ENCODE data around the gene HSPBP1. TPM values are rescaled to one million over a fixed set of nuclear protein-coding genes. Genes with fewer than 3 reads are reported as not detected.

The HSPBP1 gene
- total RNA-seq, 1 donor from 2014 or later, result 10.4 TPM

DNA sequence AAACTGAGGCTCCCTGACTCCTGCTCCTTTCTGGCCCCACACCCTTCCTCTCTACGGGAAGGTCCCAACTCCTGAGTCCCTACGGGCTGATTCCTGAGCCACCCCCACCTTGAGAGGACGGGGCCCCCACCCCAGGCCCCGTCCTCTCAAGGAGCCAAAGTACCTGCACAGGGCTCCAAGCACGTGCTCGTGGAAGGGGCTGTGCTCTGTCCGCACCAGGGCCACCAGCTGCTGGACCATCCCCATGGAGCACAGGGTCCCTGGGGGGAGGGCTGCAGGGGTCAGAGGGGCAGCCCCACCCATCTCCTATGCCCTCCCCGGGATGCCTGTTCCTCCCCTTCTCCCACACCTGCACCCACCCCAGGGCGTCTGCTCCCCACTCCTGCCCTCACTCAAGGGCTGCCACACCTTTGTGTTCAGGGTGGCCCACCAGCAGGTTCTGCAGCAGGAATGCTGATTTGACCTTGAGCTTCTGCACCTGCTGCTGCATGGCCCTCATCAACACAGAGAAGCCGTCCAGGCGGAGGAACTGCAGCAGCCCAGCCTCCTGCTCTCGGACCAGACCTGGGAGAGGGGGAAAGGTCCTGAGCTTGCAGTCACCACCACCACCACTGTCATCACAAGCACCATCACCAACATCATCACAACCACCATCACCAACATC, 14.1 kb downstream of the HSPBP1 start:
- no peak overlapping the region for H3K9ac ChIP-seq (ENCODE audit: low read depth in 1 of 3, low read length in 3 of 3)
- H3K27me3 ChIP-seq (ENCODE audit: control insufficient read depth in 3 of 3, insufficient read depth in 3 of 3, low read length in 3 of 3), result no peaks in the 10 kb centered on the region
- no peak overlapping the region for H3K4me3 ChIP-seq (ENCODE audit: low read length in 3 of 3)
- H3K9me3 ChIP-seq (ENCODE audit: control insufficient read depth in 3 of 3, low read length in 3 of 3), result no peaks in the 10 kb centered on the region
- no peaks in the 10 kb centered on the region for H3K4me1 ChIP-seq (ENCODE audit: control insufficient read depth in 3 of 3, insufficient read depth in 3 of 3, low read length in 3 of 3)
- no peak overlapping the region for H3K27ac ChIP-seq (ENCODE audit: low read depth, low read length)
- peaks cover 9 to 18% (median 9%) of the 10 kb centered on the region in 3 donors for H3K36me3 ChIP-seq (ENCODE audit: control insufficient read depth in 3 of 3, insufficient read depth in 3 of 3, low read length in 3 of 3)

GRCh38 chr19:55265173-55265572, 14.7 kb downstream of the HSPBP1 start:
- H3K27ac ChIP-seq (ENCODE audit: low read depth, low read length), result no peak overlapping the region
- H3K9ac ChIP-seq (ENCODE audit: low read depth in 1 of 3, low read length in 3 of 3), result no peak overlapping the region
- no peaks in the 10 kb centered on the region for H3K27me3 ChIP-seq (ENCODE audit: control insufficient read depth in 3 of 3, insufficient read depth in 3 of 3, low read length in 3 of 3)
- H3K4me1 ChIP-seq (ENCODE audit: control insufficient read depth in 3 of 3, insufficient read depth in 3 of 3, low read length in 3 of 3), result peaks cover 0 to 3% (median under 1%) of the 10 kb centered on the region in 3 donors
- no peaks in the 10 kb centered on the region for H3K9me3 ChIP-seq (ENCODE audit: control insufficient read depth in 3 of 3, low read length in 3 of 3)
- H3K36me3 ChIP-seq (ENCODE audit: control insufficient read depth in 3 of 3, insufficient read depth in 3 of 3, low read length in 3 of 3), result peaks cover 4 to 13% (median 5%) of the 10 kb centered on the region in 3 donors
- no peak overlapping the region for H3K4me3 ChIP-seq (ENCODE audit: low read length in 3 of 3)

DNA sequence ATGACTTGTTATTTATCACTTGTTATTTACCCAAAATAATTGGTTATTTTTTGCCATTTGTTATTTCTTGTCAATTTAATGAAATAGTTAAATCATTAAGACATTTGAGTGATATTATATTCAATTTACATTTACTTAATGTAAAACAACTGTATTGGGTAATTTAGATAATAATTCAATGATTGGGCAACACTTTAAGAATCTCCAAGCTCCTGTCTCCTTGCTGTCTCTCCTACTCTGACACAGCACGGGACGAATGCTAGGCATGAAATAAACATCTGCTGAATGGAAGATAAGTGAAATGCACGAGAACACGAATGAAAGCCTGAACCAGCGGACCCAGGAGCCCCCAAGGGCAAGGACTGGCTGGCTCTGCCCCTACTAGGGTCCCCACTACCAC, 15.4 kb downstream of the HSPBP1 start:
- H3K27ac ChIP-seq (ENCODE audit: low read depth, low read length), result no peak overlapping the region
- no peaks in the 10 kb centered on the region for H3K9me3 ChIP-seq (ENCODE audit: control insufficient read depth in 3 of 3, low read length in 3 of 3)
- peaks cover 5 to 9% (median 7%) of the 10 kb centered on the region in 3 donors for H3K4me1 ChIP-seq (ENCODE audit: control insufficient read depth in 3 of 3, insufficient read depth in 3 of 3, low read length in 3 of 3)
- H3K27me3 ChIP-seq (ENCODE audit: control insufficient read depth in 3 of 3, insufficient read depth in 3 of 3, low read length in 3 of 3), result no peaks in the 10 kb centered on the region
- H3K36me3 ChIP-seq (ENCODE audit: control insufficient read depth in 3 of 3, insufficient read depth in 3 of 3, low read length in 3 of 3), result peaks cover 2 to 8% (median 3%) of the 10 kb centered on the region in 3 donors
- no peak overlapping the region for H3K4me3 ChIP-seq (ENCODE audit: low read length in 3 of 3)
- H3K9ac ChIP-seq (ENCODE audit: low read depth in 1 of 3, low read length in 3 of 3), result no peak overlapping the region

GRCh38 chr19:55262359-55262758, 17.6 kb downstream of the HSPBP1 start:
- peaks cover 13 to 20% (median 18%) of the 10 kb centered on the region in 3 donors for H3K4me1 ChIP-seq (ENCODE audit: control insufficient read depth in 3 of 3, insufficient read depth in 3 of 3, low read length in 3 of 3)
- H3K9ac ChIP-seq (ENCODE audit: low read depth in 1 of 3, low read length in 3 of 3), result no peak overlapping the region
- no peak overlapping the region for H3K27ac ChIP-seq (ENCODE audit: low read depth, low read length)
- H3K9me3 ChIP-seq (ENCODE audit: control insufficient read depth in 3 of 3, low read length in 3 of 3), result no peaks in the 10 kb centered on the region
- no peaks in the 10 kb centered on the region for H3K27me3 ChIP-seq (ENCODE audit: control insufficient read depth in 3 of 3, insufficient read depth in 3 of 3, low read length in 3 of 3)
- no peak overlapping the region for H3K4me3 ChIP-seq (ENCODE audit: low read length in 3 of 3)
- H3K36me3 ChIP-seq (ENCODE audit: control insufficient read depth in 3 of 3, insufficient read depth in 3 of 3, low read length in 3 of 3), result peaks cover 0 to 5% (median 2%) of the 10 kb centered on the region in 3 donors

DNA sequence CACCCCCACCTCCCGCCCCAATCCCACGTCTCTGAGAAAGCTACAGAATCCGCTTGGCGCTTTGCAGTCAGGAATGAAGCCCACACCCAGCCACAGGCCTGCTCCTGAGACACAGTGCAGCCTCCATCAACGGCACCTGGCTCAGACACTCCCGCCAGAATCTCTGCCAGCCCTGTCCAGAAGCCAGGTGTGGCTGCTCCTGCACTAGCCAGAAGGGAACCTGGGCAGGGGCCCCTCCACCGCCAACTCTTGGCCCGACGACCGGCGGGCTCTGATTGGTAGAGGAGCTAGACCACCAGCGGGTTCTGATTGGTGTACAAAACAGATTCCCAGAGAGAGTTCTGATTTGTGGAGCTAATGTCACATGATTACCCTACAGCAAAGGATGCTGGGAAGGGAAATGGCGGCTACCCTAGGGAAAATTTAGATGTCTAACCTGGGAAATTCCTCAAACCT, 18.2 kb downstream of the HSPBP1 start:
- Histone ChIP-seq H3K9me3 (ENCODE audit: control insufficient read depth in 3 of 3, low read length in 3 of 3) (no peaks in the 10 kb centered on the region), H3K36me3 (ENCODE audit: control insufficient read depth in 3 of 3, insufficient read depth in 3 of 3, low read length in 3 of 3) (peaks cover 0 to 5% (median 2%) of the 10 kb centered on the region in 3 donors), H3K4me1 (ENCODE audit: control insufficient read depth in 3 of 3, insufficient read depth in 3 of 3, low read length in 3 of 3) (peaks cover 19 to 26% (median 25%) of the 10 kb centered on the region in 3 donors), H3K9ac (ENCODE audit: low read depth in 1 of 3, low read length in 3 of 3) (no peak overlapping the region), H3K27ac (ENCODE audit: low read depth, low read length) (no peak overlapping the region), H3K27me3 (ENCODE audit: control insufficient read depth in 3 of 3, insufficient read depth in 3 of 3, low read length in 3 of 3) (no peaks in the 10 kb centered on the region), H3K4me3 (ENCODE audit: low read length in 3 of 3) (no peak overlapping the region)

GRCh38 chr19:55259540-55260210, 20.2 kb downstream of the HSPBP1 start:
- H3K36me3 ChIP-seq (ENCODE audit: control insufficient read depth in 3 of 3, insufficient read depth in 3 of 3, low read length in 3 of 3), result peaks cover 0 to 5% (median 4%) of the 10 kb centered on the region in 3 donors
- peak overlapping the region; percentile 74 to 79 (median 77) for H3K4me3 ChIP-seq (ENCODE audit: low read length in 3 of 3)
- H3K9me3 ChIP-seq (ENCODE audit: control insufficient read depth in 3 of 3, low read length in 3 of 3), result no peaks in the 10 kb centered on the region
- no peaks in the 10 kb centered on the region for H3K27me3 ChIP-seq (ENCODE audit: control insufficient read depth in 3 of 3, insufficient read depth in 3 of 3, low read length in 3 of 3)
- H3K4me1 ChIP-seq (ENCODE audit: control insufficient read depth in 3 of 3, insufficient read depth in 3 of 3, low read length in 3 of 3), result peaks cover 38 to 47% (median 45%) of the 10 kb centered on the region in 3 donors
- peak overlapping the region; percentile 94 for H3K27ac ChIP-seq (ENCODE audit: low read depth, low read length)
- peak overlapping the region; percentile 89 to 94 (median 89) for H3K9ac ChIP-seq (ENCODE audit: low read depth in 1 of 3, low read length in 3 of 3)

DNA sequence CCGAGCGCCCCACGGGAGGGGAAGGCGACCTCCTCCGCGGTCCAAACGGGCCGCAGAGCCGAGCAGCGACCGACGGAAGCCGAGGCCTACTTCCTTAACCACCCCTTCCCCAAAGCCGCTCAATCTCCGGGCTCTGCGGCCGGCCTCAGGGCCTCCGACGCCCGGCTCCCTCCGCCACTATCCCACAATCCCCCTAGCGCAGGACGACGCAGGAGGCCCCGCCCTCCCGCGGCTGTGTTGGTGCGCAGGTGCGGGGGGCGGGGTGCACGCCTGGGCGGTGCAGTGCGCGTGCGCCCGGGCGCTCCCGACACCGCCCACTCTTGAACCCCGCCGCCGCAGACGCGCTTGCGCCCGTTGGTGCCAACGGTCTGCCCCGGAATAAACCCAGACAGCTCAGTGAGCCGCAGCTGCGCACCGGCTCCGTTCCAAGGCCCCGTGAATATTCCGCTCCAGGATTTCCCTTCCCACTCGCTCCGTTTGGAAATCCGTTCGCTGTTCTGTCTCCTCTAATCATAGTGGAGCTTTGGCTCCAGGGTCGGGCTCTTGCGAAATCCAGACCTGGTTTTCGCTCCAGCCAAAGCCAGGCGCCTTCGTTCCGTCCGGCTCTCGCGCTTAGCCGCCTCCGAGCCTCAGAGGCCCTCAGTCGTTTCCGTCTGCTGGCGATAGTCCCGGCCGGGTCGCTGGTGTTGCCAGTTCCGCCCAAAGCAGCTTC, 20.9 kb downstream of the HSPBP1 start, which contains the start of gene PPP6R1:
Gene PPP6R1 (minus strand): TSS at position 190 of the 712 bp plus-strand sequence. CDS start 11,914 bp downstream, outside the sequence.
- peak within 1 kb of the TSS; percentile 93 to 96 (median 94) for H3K9ac ChIP-seq (ENCODE audit: low read depth in 1 of 3, low read length in 3 of 3)
- H3K27ac ChIP-seq (ENCODE audit: low read depth, low read length), result peak within 1 kb of the TSS; percentile 94
- H3K9me3 ChIP-seq (ENCODE audit: control insufficient read depth in 3 of 3, low read length in 3 of 3), result no peaks in the 10 kb centered on the region
- H3K36me3 ChIP-seq (ENCODE audit: control insufficient read depth in 3 of 3, insufficient read depth in 3 of 3, low read length in 3 of 3), result peaks cover 0 to 5% (median 4%) of the 10 kb centered on the region in 3 donors
- H3K4me1 ChIP-seq (ENCODE audit: control insufficient read depth in 3 of 3, insufficient read depth in 3 of 3, low read length in 3 of 3), result peaks cover 44 to 54% (median 51%) of the 10 kb centered on the region in 3 donors
- peak within 1 kb of the TSS; percentile 86 to 92 (median 90) for H3K4me3 ChIP-seq (ENCODE audit: low read length in 3 of 3)
- no peaks in the 10 kb centered on the region for H3K27me3 ChIP-seq (ENCODE audit: control insufficient read depth in 3 of 3, insufficient read depth in 3 of 3, low read length in 3 of 3)

DNA sequence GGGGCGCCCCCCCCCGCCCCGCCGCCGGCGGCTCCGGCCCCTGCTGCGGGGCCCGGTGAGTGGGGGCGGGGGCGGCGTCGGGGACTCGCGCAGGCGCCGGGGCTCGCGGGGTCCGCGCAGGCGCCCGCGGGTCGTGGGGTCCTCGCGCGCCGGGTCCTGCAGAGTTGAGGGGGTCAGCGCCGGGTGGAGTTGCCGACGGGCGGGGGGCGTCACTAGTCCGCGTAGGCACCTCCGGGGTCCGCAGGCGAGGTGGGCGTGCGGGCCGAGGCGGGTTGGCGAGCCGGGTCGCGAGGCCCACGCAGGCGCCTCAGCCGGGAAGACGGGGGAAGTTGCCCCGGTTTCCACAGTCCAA, 21.5 kb downstream of the HSPBP1 start:
- Histone ChIP-seq H3K9ac (ENCODE audit: low read depth in 1 of 3, low read length in 3 of 3) (peak overlapping the region; percentile 93 to 96 (median 94)), H3K27ac (ENCODE audit: low read depth, low read length) (peak overlapping the region; percentile 85), H3K4me3 (ENCODE audit: low read length in 3 of 3) (peak overlapping the region; percentile 74 to 92 (median 90)), H3K27me3 (ENCODE audit: control insufficient read depth in 3 of 3, insufficient read depth in 3 of 3, low read length in 3 of 3) (no peaks in the 10 kb centered on the region), H3K4me1 (ENCODE audit: control insufficient read depth in 3 of 3, insufficient read depth in 3 of 3, low read length in 3 of 3) (peaks cover 44 to 58% (median 55%) of the 10 kb centered on the region in 3 donors), H3K9me3 (ENCODE audit: control insufficient read depth in 3 of 3, low read length in 3 of 3) (no peaks in the 10 kb centered on the region), H3K36me3 (ENCODE audit: control insufficient read depth in 3 of 3, insufficient read depth in 3 of 3, low read length in 3 of 3) (peaks cover 0 to 5% (median 4%) of the 10 kb centered on the region in 3 donors)

- H3K27me3 ChIP-seq (ENCODE audit: control insufficient read depth in 3 of 3, insufficient read depth in 3 of 3, low read length in 3 of 3), result no peaks in the 10 kb centered on the region
- peak overlapping the region; percentile 54 for H3K27ac ChIP-seq (ENCODE audit: low read depth, low read length)
- H3K4me3 ChIP-seq (ENCODE audit: low read length in 3 of 3), result peak overlapping the region; percentile 79 to 92 (median 86)
- H3K36me3 ChIP-seq (ENCODE audit: control insufficient read depth in 3 of 3, insufficient read depth in 3 of 3, low read length in 3 of 3), result peaks cover 0 to 8% (median 4%) of the 10 kb centered on the region in 3 donors
- no peaks in the 10 kb centered on the region for H3K9me3 ChIP-seq (ENCODE audit: control insufficient read depth in 3 of 3, low read length in 3 of 3)
- H3K4me1 ChIP-seq (ENCODE audit: control insufficient read depth in 3 of 3, insufficient read depth in 3 of 3, low read length in 3 of 3), result peaks cover 46 to 63% (median 58%) of the 10 kb centered on the region in 3 donors
- peak overlapping the region; percentile 83 to 94 (median 84) for H3K9ac ChIP-seq (ENCODE audit: low read depth in 1 of 3, low read length in 3 of 3)
Measured at GRCh38 chr19:55257461-55258420, 22.2 kb downstream of the HSPBP1 start.

All from skeletal muscle tissue (tissue), 4 donors.